ENCODE results near the gene KRTAP1-1.
"Not testable (repeated sequence)": the region's sequence is repeated elsewhere in the genome, so short reads cannot be mapped to it uniquely, and the experiment has no call there.

The KRTAP1-1 gene

GRCh38 chr17:41057547-41057946, 16.3 kb upstream of the KRTAP1-1 start:
- no peak for TF ChIP-seq CTCF (IDR thresholded peaks at IDR 0.05)

GRCh38 chr17:41055130-41055529, 13.9 kb upstream of the KRTAP1-1 start, which contains the start of gene KRTAP2-2:
Gene KRTAP2-2, minus strand, starts transcription at chr17:41055230. Its CDS starts 19 bp downstream, at chr17:41055211.
- not testable (repeated sequence) for TF ChIP-seq CTCF (IDR thresholded peaks at IDR 0.05)

GRCh38 chr17:41054025-41054424, 12.8 kb upstream of the KRTAP1-1 start:
- TF ChIP-seq CTCF (IDR thresholded peaks at IDR 0.05): no peak

- TF ChIP-seq CTCF (IDR thresholded peaks at IDR 0.05): no peak
Measured at GRCh38 chr17:41052566-41052965, 11.3 kb upstream of the KRTAP1-1 start.

GRCh38 chr17:41049110-41049509, 7.9 kb upstream of the KRTAP1-1 start:
- no peak for TF ChIP-seq CTCF (IDR thresholded peaks at IDR 0.05)

- TF ChIP-seq CTCF (IDR thresholded peaks at IDR 0.05): no peak
Measured at GRCh38 chr17:41048441-41048840, 7.2 kb upstream of the KRTAP1-1 start.

GRCh38 chr17:41046735-41047465, 5.7 kb upstream of the KRTAP1-1 start, which contains the start of gene KRTAP2-1:
Gene KRTAP2-1, minus strand, starts transcription at chr17:41047316. Its CDS starts 49 bp downstream, at chr17:41047267.
- TF ChIP-seq CTCF (IDR thresholded peaks at IDR 0.05): not testable (repeated sequence)
